HL-60 (cell line): ENCODE measurements around the gene ZNF780B.

Source experiments
- CTCF ChIP-seq: IDR thresholded peaks from one replicate; pipeline ENCODE4 v1.5.1; 2011; ENCODE audit warnings: low read length, control low read depth, inconsistent platforms; ENCODE audit not compliant: insufficient read depth
- GABPA ChIP-seq: IDR thresholded peaks from 2 replicates; pipeline ENCODE4 v1.6.1; 2012; ENCODE audit warnings: low read depth
- POLR2AphosphoS5 ChIP-seq: IDR thresholded peaks from 2 replicates; pipeline ENCODE4 v1.6.1; 2012; ENCODE audit warnings: low read depth

- TF ChIP-seq CTCF = no peak
- TF ChIP-seq POLR2AphosphoS5 = no peak
- no peak for TF ChIP-seq GABPA
These were observed 46.4 kb downstream of the ZNF780B start for GRCh38 chr19:40009674-40010073.
